ENCODE results near the gene CHST13.

- TF ChIP-seq POLR2A (IDR thresholded peaks at IDR 0.05), result no peak
- no peak for TF ChIP-seq CTCF (IDR thresholded peaks at IDR 0.05)
- TF ChIP-seq POLR2AphosphoS5 (IDR thresholded peaks at IDR 0.05), result no peak
Measured at GRCh38 chr3:126488185-126488584, 35.8 kb upstream of the CHST13 start.
